ENCODE results near the gene DENND1B. TPM values are rescaled to one million over a fixed set of nuclear protein-coding genes. Genes with fewer than 3 reads are reported as not detected.

Gene DENND1B
- total RNA-seq, 1 experiment from 2014 or later = 9.6 TPM

DNA sequence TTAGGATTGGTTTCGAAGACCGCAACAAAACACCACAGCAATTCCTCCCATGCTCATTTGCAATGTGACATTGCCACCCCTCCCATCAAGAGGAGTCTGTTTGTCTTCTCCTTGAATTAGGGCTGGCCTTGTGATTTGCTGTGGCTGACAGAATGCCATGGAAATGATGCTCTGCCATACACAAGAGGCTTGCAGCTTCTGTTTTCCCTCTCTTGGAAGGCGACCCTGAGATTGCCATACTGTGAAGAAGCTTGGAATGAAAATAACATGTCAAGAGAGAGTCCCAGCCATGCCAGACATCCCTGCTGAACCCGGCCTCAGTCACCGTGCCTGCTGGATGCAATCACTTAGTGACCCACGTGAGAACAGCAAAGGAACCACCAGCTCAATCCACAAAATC lies 294.8 kb downstream of the DENND1B start:
- no peak overlapping the region for H3K4me2 ChIP-seq (ENCODE audit: low read length)
- H3K9me2 ChIP-seq (ENCODE audit: insufficient read depth) = no peaks in the 10 kb centered on the region
- H3K27ac ChIP-seq (ENCODE audit: low read depth, low read length) = no peak overlapping the region
- TF ChIP-seq, protein P1, sequence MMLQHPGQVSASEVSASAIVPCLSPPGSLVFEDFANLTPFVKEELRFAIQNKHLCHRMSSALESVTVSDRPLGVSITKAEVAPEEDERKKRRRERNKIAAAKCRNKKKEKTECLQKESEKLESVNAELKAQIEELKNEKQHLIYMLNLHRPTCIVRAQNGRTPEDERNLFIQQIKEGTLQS (IDR thresholded peaks at IDR 0.05) = no peak
- TF ChIP-seq, protein P2, sequence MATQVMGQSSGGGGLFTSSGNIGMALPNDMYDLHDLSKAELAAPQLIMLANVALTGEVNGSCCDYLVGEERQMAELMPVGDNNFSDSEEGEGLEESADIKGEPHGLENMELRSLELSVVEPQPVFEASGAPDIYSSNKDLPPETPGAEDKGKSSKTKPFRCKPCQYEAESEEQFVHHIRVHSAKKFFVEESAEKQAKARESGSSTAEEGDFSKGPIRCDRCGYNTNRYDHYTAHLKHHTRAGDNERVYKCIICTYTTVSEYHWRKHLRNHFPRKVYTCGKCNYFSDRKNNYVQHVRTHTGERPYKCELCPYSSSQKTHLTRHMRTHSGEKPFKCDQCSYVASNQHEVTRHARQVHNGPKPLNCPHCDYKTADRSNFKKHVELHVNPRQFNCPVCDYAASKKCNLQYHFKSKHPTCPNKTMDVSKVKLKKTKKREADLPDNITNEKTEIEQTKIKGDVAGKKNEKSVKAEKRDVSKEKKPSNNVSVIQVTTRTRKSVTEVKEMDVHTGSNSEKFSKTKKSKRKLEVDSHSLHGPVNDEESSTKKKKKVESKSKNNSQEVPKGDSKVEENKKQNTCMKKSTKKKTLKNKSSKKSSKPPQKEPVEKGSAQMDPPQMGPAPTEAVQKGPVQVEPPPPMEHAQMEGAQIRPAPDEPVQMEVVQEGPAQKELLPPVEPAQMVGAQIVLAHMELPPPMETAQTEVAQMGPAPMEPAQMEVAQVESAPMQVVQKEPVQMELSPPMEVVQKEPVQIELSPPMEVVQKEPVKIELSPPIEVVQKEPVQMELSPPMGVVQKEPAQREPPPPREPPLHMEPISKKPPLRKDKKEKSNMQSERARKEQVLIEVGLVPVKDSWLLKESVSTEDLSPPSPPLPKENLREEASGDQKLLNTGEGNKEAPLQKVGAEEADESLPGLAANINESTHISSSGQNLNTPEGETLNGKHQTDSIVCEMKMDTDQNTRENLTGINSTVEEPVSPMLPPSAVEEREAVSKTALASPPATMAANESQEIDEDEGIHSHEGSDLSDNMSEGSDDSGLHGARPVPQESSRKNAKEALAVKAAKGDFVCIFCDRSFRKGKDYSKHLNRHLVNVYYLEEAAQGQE (IDR thresholded peaks at IDR 0.05; ENCODE audit: low read depth) = no peak
- TF ChIP-seq RAD21 (IDR thresholded peaks at IDR 0.05; ENCODE audit: low read depth) (no peak), POLR2A (IDR thresholded peaks at IDR 0.05; ENCODE audit: borderline replicate concordance, extremely low read depth, insufficient read depth, insufficient read length) (no peak), ELF1 (IDR thresholded peaks at IDR 0.05; ENCODE audit: borderline replicate concordance, low read depth) (no peak), YY1 (IDR thresholded peaks at IDR 0.05; ENCODE audit: extremely low read depth, insufficient replicate concordance, low read depth, low read length) (no peak), FOSL1 (IDR thresholded peaks at IDR 0.05; ENCODE audit: low read depth) (no peak), EZH2 (IDR thresholded peaks at IDR 0.05) (no peak), ZNF274 (IDR thresholded peaks at IDR 0.05; ENCODE audit: low read depth, low read length) (no peak), JUND (IDR thresholded peaks at IDR 0.05) (no peak), SP1 (IDR thresholded peaks at IDR 0.05; ENCODE audit: low read depth) (no peak), SIN3A (IDR thresholded peaks at IDR 0.05; ENCODE audit: low read depth) (no peak), POLR2AphosphoS5 (IDR thresholded peaks at IDR 0.05; ENCODE audit: low read depth, low read length) (no peak), SRF (IDR thresholded peaks at IDR 0.05; ENCODE audit: low read depth) (no peak), EZH2phosphoT487 (IDR thresholded peaks at IDR 0.05; ENCODE audit: borderline replicate concordance) (no peak)
- TF ChIP-seq, protein P3, sequence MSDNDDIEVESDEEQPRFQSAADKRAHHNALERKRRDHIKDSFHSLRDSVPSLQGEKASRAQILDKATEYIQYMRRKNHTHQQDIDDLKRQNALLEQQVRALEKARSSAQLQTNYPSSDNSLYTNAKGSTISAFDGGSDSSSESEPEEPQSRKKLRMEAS (IDR thresholded peaks at IDR 0.05) = no peak
- no peaks in the 10 kb centered on the region for H3K27me3 ChIP-seq (ENCODE audit: insufficient read depth, low read length)
- H3K36me3 ChIP-seq (ENCODE audit: control insufficient read depth in 1 of 2, insufficient read depth in 2 of 2, low read length in 2 of 2) = no peaks in the 10 kb centered on the region
- no TSS peak for BruUV-seq (replicated peaks)
- CTCF ChIA-PET = no interaction called here
- ATAC-seq (no peak), DNase-seq (ENCODE audit: low read depth, low spot score) (no peak)
- intact Hi-C loops (cut with micrococcal nuclease) = no loop called here
- no peaks in the 10 kb centered on the region for H4K20me1 ChIP-seq (ENCODE audit: insufficient read depth)
- no peaks in the 10 kb centered on the region for H3K9me3 ChIP-seq (ENCODE audit: control insufficient read depth in 1 of 2, insufficient read depth in 1 of 2, low read depth in 1 of 2, low read length in 2 of 2)
- RAD21 ChIA-PET (ENCODE audit: low non-redundant PET in 1 of 2, low total read pairs in 2 of 2, uncharacterized antibody in 2 of 2, unreplicated experiment in 2 of 2) = no interaction called here
- no peak overlapping the region for H3K9ac ChIP-seq (ENCODE audit: low read length)
- H3K4me3 ChIP-seq (replicated peaks in 1 of 2; ENCODE audit: low read depth in 1 of 2, low read length in 2 of 2) = no peak overlapping the region
- no peak overlapping the region for H2AFZ ChIP-seq (ENCODE audit: low read depth, low read length, poor library complexity, severe bottlenecking)
- H3K79me2 ChIP-seq (ENCODE audit: insufficient read depth, low read length) = no peaks in the 10 kb centered on the region
- H3K4me1 ChIP-seq (ENCODE audit: control insufficient read depth in 1 of 2, insufficient read depth in 2 of 2, low read length in 2 of 2) = no peaks in the 10 kb centered on the region
- POLR2A ChIA-PET = no interaction called here

Measured in HCT116 (cell line).